Endothelial cell (in vitro differentiated cells): ENCODE results near the gene ONECUT2. TPM values are rescaled to one million over a fixed set of nuclear protein-coding genes. Genes with fewer than 3 reads are reported as not detected.
A peak's percentile ranks its signal among the peaks of the same experiment; 100 is the strongest.

Source experiments
- DNase-seq: peaks from one replicate; pipeline ENCODE4 v3.0.0; 2021; ENCODE audit warnings: low spot score
- H3K27ac Mint-ChIP-seq: one replicate; pipeline ENCODE4 v1.8.0; 2021; ENCODE audit warnings: mixed read lengths, inconsistent platforms; ENCODE audit not compliant: unreplicated experiment
- H3K27me3 Mint-ChIP-seq: one replicate; pipeline ENCODE4 v1.8.0; 2021; ENCODE audit warnings: mild to moderate bottlenecking, moderate library complexity, mixed read lengths, inconsistent platforms; ENCODE audit not compliant: unreplicated experiment
- H3K36me3 Mint-ChIP-seq: one replicate; pipeline ENCODE4 v1.8.0; 2021; ENCODE audit warnings: mild to moderate bottlenecking, low read depth, mixed read lengths, inconsistent platforms; ENCODE audit not compliant: unreplicated experiment
- H3K4me1 Mint-ChIP-seq: one replicate; pipeline ENCODE4 v1.8.0; 2021; ENCODE audit warnings: mild to moderate bottlenecking, mixed read lengths, inconsistent platforms; ENCODE audit not compliant: unreplicated experiment
- H3K4me3 Mint-ChIP-seq: one replicate; pipeline ENCODE4 v1.8.0; 2021; ENCODE audit warnings: mild to moderate bottlenecking, mixed read lengths, inconsistent platforms; ENCODE audit not compliant: unreplicated experiment
- H3K9me3 Mint-ChIP-seq: one replicate; pipeline ENCODE4 v1.8.0; 2021; ENCODE audit warnings: mixed read lengths, inconsistent platforms; ENCODE audit not compliant: unreplicated experiment
- total RNA-seq: library from RNA; stranded (reverse); fragmentation: NEBNext Ultra II Directional; extraction: Animal tissue kit (Norgen Biotek cat#: 25700); gene quantifications from one replicate; pipeline ENCODE4 v1.2.1, GENCODE V29; 2021; ENCODE audit not compliant: unreplicated experiment
- TF ChIP-seq, protein P1 (sequence below): fragments of 200-600 bp; sonication (generic); IDR thresholded peaks from one replicate; pipeline ENCODE4 v1.5.0; 2021; ENCODE audit warnings: antibody characterized with exemption; ENCODE audit not compliant: unreplicated experiment

ONECUT2 gene
- total RNA-seq, 1 donor from 2014 or later, result 1.1 TPM

- Mint-ChIP-seq H3K27ac (no peak overlapping the region), H3K4me3 (peak overlapping the region; percentile 20), H3K4me1 (peaks cover 8% of the 10 kb centered on the region), H3K36me3 (no peaks in the 10 kb centered on the region), H3K9me3 (no peaks in the 10 kb centered on the region), H3K27me3 (peaks cover 24% of the 10 kb centered on the region)
- TF ChIP-seq, protein P1, sequence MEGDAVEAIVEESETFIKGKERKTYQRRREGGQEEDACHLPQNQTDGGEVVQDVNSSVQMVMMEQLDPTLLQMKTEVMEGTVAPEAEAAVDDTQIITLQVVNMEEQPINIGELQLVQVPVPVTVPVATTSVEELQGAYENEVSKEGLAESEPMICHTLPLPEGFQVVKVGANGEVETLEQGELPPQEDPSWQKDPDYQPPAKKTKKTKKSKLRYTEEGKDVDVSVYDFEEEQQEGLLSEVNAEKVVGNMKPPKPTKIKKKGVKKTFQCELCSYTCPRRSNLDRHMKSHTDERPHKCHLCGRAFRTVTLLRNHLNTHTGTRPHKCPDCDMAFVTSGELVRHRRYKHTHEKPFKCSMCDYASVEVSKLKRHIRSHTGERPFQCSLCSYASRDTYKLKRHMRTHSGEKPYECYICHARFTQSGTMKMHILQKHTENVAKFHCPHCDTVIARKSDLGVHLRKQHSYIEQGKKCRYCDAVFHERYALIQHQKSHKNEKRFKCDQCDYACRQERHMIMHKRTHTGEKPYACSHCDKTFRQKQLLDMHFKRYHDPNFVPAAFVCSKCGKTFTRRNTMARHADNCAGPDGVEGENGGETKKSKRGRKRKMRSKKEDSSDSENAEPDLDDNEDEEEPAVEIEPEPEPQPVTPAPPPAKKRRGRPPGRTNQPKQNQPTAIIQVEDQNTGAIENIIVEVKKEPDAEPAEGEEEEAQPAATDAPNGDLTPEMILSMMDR, result no peak
- DNase-seq, result no peak
Measured at GRCh38 chr18:57428221-57429150, 6.7 kb upstream of the ONECUT2 start.

- TF ChIP-seq, protein P1, result no peak
- H3K27me3 Mint-ChIP-seq, result peaks cover 33% of the 10 kb centered on the region
- peaks cover 17% of the 10 kb centered on the region for H3K4me1 Mint-ChIP-seq
- no peak overlapping the region for H3K27ac Mint-ChIP-seq
- H3K36me3 Mint-ChIP-seq, result no peaks in the 10 kb centered on the region
- H3K4me3 Mint-ChIP-seq, result peak overlapping the region; percentile 20
- DNase-seq, result no peak
- no peaks in the 10 kb centered on the region for H3K9me3 Mint-ChIP-seq
Measured at GRCh38 chr18:57429167-57430078, 5.8 kb upstream of the ONECUT2 start.

- Mint-ChIP-seq H3K27me3 (peaks cover 34% of the 10 kb centered on the region), H3K9me3 (no peaks in the 10 kb centered on the region), H3K36me3 (no peaks in the 10 kb centered on the region), H3K4me1 (peaks cover 18% of the 10 kb centered on the region), H3K27ac (no peak overlapping the region), H3K4me3 (no peak overlapping the region)
- no peak for DNase-seq
- TF ChIP-seq, protein P1, result no peak
Measured at GRCh38 chr18:57430079-57431001, 4.8 kb upstream of the ONECUT2 start.

DNA sequence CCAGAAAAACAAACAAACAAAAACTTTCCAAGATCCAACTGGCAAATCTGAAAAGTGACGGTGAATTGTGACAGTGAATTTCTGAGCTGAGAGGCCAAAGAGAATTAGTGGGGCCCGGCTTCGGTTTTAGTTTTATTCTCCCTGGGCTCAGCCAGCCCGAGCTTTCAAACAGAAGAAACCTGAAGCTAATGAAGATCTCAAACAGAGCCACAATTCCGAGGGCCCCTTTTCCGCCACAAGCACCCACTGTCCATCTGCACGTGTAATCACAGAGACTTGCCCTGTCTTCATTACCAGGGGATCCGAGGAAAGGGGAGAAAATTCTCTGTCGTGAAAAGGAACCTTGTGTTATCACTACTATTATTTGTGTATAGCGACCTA, 4.2 kb upstream of the ONECUT2 start:
- Mint-ChIP-seq H3K27me3 (peaks cover 36% of the 10 kb centered on the region), H3K4me3 (no peak overlapping the region), H3K9me3 (no peaks in the 10 kb centered on the region), H3K36me3 (no peaks in the 10 kb centered on the region), H3K4me1 (peaks cover 19% of the 10 kb centered on the region), H3K27ac (no peak overlapping the region)
- no peak for DNase-seq
- TF ChIP-seq, protein P1, result no peak
